GM06990 (cell line): ENCODE measurements around the gene VPS37D.
A peak's percentile ranks its signal among the peaks of the same experiment; 100 is the strongest.
"Not testable (repeated sequence)": the region's sequence is repeated elsewhere in the genome, so short reads cannot be mapped to it uniquely, and the experiment has no call there.

Experiments used
- DNase-seq: peaks from one replicate; pipeline ENCODE4 v3.0.0-alpha.2; 2011; ENCODE audit not compliant: insufficient read length; ENCODE audit errors: extremely low read depth
- H3K27me3 ChIP-seq: replicated peaks from 2 replicates; pipeline ENCODE4 v1.6.0; 2011; ENCODE audit warnings: low read length; ENCODE audit not compliant: control insufficient read depth, insufficient read depth
- H3K36me3 ChIP-seq: 2 replicates; pipeline ENCODE4 v1.5.1; 2011; ENCODE audit warnings: low read length; ENCODE audit not compliant: control insufficient read depth, insufficient read depth
- H3K4me3 ChIP-seq: replicated peaks from 2 replicates; pipeline ENCODE4 v1.5.1; 2011; ENCODE audit warnings: low read depth, mild to moderate bottlenecking, control low read depth, low read length
- TF ChIP-seq, protein P1 (sequence below): IDR thresholded peaks from 2 replicates; pipeline ENCODE4 v1.5.1; 2011; ENCODE audit warnings: low read length, control low read depth, mild to moderate bottlenecking, inconsistent platforms; ENCODE audit not compliant: insufficient read depth, poor library complexity, severe bottlenecking

VPS37D gene

DNA sequence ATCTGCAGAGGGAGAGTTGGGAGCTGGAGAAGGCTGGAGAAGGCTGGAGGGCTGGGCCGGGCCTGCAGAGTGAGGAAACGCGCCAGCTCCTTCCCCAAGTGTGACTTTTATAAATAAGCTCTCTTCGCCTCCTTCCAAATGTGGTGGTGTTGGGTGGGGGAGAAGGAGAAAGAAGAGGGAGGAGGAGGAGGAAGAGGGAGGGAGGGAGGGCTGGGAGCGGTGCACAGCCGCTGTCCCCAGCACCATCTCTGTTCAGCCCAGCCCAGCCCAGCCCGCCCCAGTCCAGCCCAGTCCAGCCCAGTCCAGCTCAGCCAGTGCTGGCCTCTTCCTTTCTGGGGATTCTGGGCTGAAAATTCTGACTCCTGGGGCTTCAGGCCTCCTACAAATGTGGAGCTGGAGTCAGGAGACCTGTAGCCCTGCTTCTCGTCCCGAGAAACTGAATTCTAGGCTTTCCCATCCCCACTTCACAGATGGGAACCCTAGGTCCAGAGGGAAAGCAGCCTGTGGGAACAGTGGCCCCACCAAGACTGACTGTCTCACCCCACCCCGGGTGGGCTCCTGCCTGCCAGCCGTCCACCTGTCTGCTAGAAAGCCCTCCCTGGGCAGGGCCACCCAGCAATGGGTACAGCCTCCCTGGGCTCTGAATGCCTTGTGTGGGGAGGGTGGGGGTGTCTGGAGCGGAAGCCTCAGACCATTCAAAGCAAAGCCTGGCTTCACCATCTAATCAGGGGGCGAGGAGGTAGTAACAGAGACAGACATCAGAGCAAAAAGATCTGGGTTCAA, 49.6 kb downstream of the VPS37D start:
- TF ChIP-seq, protein P1, sequence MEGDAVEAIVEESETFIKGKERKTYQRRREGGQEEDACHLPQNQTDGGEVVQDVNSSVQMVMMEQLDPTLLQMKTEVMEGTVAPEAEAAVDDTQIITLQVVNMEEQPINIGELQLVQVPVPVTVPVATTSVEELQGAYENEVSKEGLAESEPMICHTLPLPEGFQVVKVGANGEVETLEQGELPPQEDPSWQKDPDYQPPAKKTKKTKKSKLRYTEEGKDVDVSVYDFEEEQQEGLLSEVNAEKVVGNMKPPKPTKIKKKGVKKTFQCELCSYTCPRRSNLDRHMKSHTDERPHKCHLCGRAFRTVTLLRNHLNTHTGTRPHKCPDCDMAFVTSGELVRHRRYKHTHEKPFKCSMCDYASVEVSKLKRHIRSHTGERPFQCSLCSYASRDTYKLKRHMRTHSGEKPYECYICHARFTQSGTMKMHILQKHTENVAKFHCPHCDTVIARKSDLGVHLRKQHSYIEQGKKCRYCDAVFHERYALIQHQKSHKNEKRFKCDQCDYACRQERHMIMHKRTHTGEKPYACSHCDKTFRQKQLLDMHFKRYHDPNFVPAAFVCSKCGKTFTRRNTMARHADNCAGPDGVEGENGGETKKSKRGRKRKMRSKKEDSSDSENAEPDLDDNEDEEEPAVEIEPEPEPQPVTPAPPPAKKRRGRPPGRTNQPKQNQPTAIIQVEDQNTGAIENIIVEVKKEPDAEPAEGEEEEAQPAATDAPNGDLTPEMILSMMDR = no peak
- no peak for DNase-seq
- H3K27me3 ChIP-seq = no peaks in the 10 kb centered on the region
- H3K36me3 ChIP-seq = no peaks in the 10 kb centered on the region; the same call in 1 of the 2 replicates
- H3K4me3 ChIP-seq = no peak overlapping the region

GRCh38 chr7:73717991-73718405, 50.4 kb downstream of the VPS37D start:
- no peaks in the 10 kb centered on the region for H3K27me3 ChIP-seq
- H3K36me3 ChIP-seq = no peaks in the 10 kb centered on the region; the same call in 1 of the 2 replicates
- H3K4me3 ChIP-seq = peak overlapping the region; percentile 74
- TF ChIP-seq, protein P1 = no peak
- DNase-seq = no peak

GRCh38 chr7:73718438-73718881, 50.8 kb downstream of the VPS37D start:
- Histone ChIP-seq H3K27me3 (no peaks in the 10 kb centered on the region), H3K36me3 (no peaks in the 10 kb centered on the region; the same call in 1 of the 2 replicates), H3K4me3 (peak overlapping the region; percentile 74)
- DNase-seq = no peak
- TF ChIP-seq, protein P1 = no peak

GRCh38 chr7:73718905-73719805, 51.5 kb downstream of the VPS37D start, which contains the start of gene STX1A:
TSS of gene STX1A (minus strand) at chr7:73719669. CDS start at chr7:73719631, 38 bp downstream.
- no peaks in the 10 kb centered on the region for H3K27me3 ChIP-seq
- TF ChIP-seq, protein P1 = no peak
- DNase-seq = peak; percentile 76
- peak within 1 kb of the TSS; percentile 74 for H3K4me3 ChIP-seq
- no peaks in the 10 kb centered on the region; the same call in 1 of the 2 replicates for H3K36me3 ChIP-seq

DNA sequence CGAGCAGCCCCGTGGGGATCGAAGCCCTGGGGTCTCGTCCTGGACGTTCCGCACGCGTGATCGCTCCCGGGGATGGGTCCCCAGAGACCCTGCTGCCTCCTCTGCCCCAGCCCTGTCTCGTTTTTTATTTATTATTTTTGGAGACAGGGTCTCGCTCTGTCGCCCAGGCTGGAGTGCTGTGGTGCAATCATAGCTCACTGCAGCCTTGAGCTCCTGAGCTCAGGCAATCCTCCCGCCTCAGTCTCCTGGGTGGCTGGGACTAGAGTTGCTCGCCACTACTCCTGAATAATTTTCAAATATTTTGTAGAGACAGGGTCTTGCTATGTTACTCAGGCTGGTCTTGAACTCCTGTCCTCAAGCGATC, 52.2 kb downstream of the VPS37D start:
- Histone ChIP-seq H3K36me3 (no peaks in the 10 kb centered on the region; the same call in 1 of the 2 replicates), H3K4me3 (peak overlapping the region; percentile 54), H3K27me3 (no peaks in the 10 kb centered on the region)
- no peak for DNase-seq
- TF ChIP-seq, protein P1 = no peak

GRCh38 chr7:73720443-73720842, 52.8 kb downstream of the VPS37D start:
- H3K27me3 ChIP-seq, H3K4me3 ChIP-seq, DNase-seq, H3K36me3 ChIP-seq: not testable (repeated sequence)
